ENCODE results near the gene CIBAR2.

CIBAR2 gene

GRCh38 chr16:85062323-85062722, 49.9 kb downstream of the CIBAR2 start:
- H3K9me3 ChIP-seq (ENCODE audit: insufficient read depth, low read length) = no peaks in the 10 kb centered on the region
- H3K79me2 ChIP-seq (ENCODE audit: low read length) = no peaks in the 10 kb centered on the region
- TF ChIP-seq CTCF (IDR thresholded peaks at IDR 0.05; ENCODE audit: low read depth, low read length) = no peak
- TF ChIP-seq EZH2phosphoT487 (IDR thresholded peaks at IDR 0.05; ENCODE audit: low read depth) = no peak
- peaks cover 30% of the 10 kb centered on the region for H3K27me3 ChIP-seq (ENCODE audit: low read depth, low read length)
- no peaks in the 10 kb centered on the region for H3K36me3 ChIP-seq (replicated peaks; ENCODE audit: low read depth, low read length)
- H2AFZ ChIP-seq (ENCODE audit: low read depth, low read length) = no peak overlapping the region
- no peaks in the 10 kb centered on the region for H4K20me1 ChIP-seq (ENCODE audit: insufficient read depth, low read length)
- H3K4me1 ChIP-seq (ENCODE audit: low read length) = no peaks in the 10 kb centered on the region
- no peak overlapping the region for H3K4me3 ChIP-seq (ENCODE audit: low read length)
- H3K27ac ChIP-seq (ENCODE audit: low read length) = no peak overlapping the region
- no peak overlapping the region for H3K4me2 ChIP-seq (ENCODE audit: low read length)
- no peak overlapping the region for H3K9ac ChIP-seq (ENCODE audit: low read length)

- H3K9ac ChIP-seq (ENCODE audit: low read length) = no peak overlapping the region
- no peak overlapping the region for H3K27ac ChIP-seq (ENCODE audit: low read length)
- TF ChIP-seq EZH2phosphoT487 (IDR thresholded peaks at IDR 0.05; ENCODE audit: low read depth) = no peak
- no peak for TF ChIP-seq CTCF (IDR thresholded peaks at IDR 0.05; ENCODE audit: low read depth, low read length)
- no peak overlapping the region for H2AFZ ChIP-seq (ENCODE audit: low read depth, low read length)
- no peaks in the 10 kb centered on the region for H4K20me1 ChIP-seq (ENCODE audit: insufficient read depth, low read length)
- H3K4me2 ChIP-seq (ENCODE audit: low read length) = no peak overlapping the region
- H3K4me1 ChIP-seq (ENCODE audit: low read length) = no peaks in the 10 kb centered on the region
- no peaks in the 10 kb centered on the region for H3K9me3 ChIP-seq (ENCODE audit: insufficient read depth, low read length)
- H3K36me3 ChIP-seq (replicated peaks; ENCODE audit: low read depth, low read length) = no peaks in the 10 kb centered on the region
- no peak overlapping the region for H3K4me3 ChIP-seq (ENCODE audit: low read length)
- H3K79me2 ChIP-seq (ENCODE audit: low read length) = no peaks in the 10 kb centered on the region
- H3K27me3 ChIP-seq (ENCODE audit: low read depth, low read length) = peaks cover 36% of the 10 kb centered on the region
These were observed 50.7 kb downstream of the CIBAR2 start for GRCh38 chr16:85061566-85061965.

- no peak overlapping the region for H2AFZ ChIP-seq (ENCODE audit: low read depth, low read length)
- peaks cover 9% of the 10 kb centered on the region for H3K4me1 ChIP-seq (ENCODE audit: low read length)
- no peak overlapping the region for H3K4me2 ChIP-seq (ENCODE audit: low read length)
- TF ChIP-seq CTCF (IDR thresholded peaks at IDR 0.05; ENCODE audit: low read depth, low read length) = no peak
- no peak for TF ChIP-seq EZH2phosphoT487 (IDR thresholded peaks at IDR 0.05; ENCODE audit: low read depth)
- no peak overlapping the region for H3K9ac ChIP-seq (ENCODE audit: low read length)
- no peaks in the 10 kb centered on the region for H4K20me1 ChIP-seq (ENCODE audit: insufficient read depth, low read length)
- no peaks in the 10 kb centered on the region for H3K79me2 ChIP-seq (ENCODE audit: low read length)
- no peak overlapping the region for H3K27ac ChIP-seq (ENCODE audit: low read length)
- peaks cover 35% of the 10 kb centered on the region for H3K27me3 ChIP-seq (ENCODE audit: low read depth, low read length)
- no peak overlapping the region for H3K4me3 ChIP-seq (ENCODE audit: low read length)
- no peaks in the 10 kb centered on the region for H3K9me3 ChIP-seq (ENCODE audit: insufficient read depth, low read length)
- no peaks in the 10 kb centered on the region for H3K36me3 ChIP-seq (replicated peaks; ENCODE audit: low read depth, low read length)
These were observed 53.4 kb downstream of the CIBAR2 start for GRCh38 chr16:85058909-85059308.

- no peak overlapping the region for H3K4me3 ChIP-seq (ENCODE audit: low read length)
- no peaks in the 10 kb centered on the region for H4K20me1 ChIP-seq (ENCODE audit: insufficient read depth, low read length)
- no peaks in the 10 kb centered on the region for H3K9me3 ChIP-seq (ENCODE audit: insufficient read depth, low read length)
- H3K4me2 ChIP-seq (ENCODE audit: low read length) = no peak overlapping the region
- no peak overlapping the region for H3K9ac ChIP-seq (ENCODE audit: low read length)
- peaks cover 9% of the 10 kb centered on the region for H3K4me1 ChIP-seq (ENCODE audit: low read length)
- TF ChIP-seq CTCF (IDR thresholded peaks at IDR 0.05; ENCODE audit: low read depth, low read length) = no peak
- no peak for TF ChIP-seq EZH2phosphoT487 (IDR thresholded peaks at IDR 0.05; ENCODE audit: low read depth)
- H2AFZ ChIP-seq (ENCODE audit: low read depth, low read length) = no peak overlapping the region
- H3K27me3 ChIP-seq (ENCODE audit: low read depth, low read length) = peaks cover 38% of the 10 kb centered on the region
- no peaks in the 10 kb centered on the region for H3K36me3 ChIP-seq (replicated peaks; ENCODE audit: low read depth, low read length)
- no peaks in the 10 kb centered on the region for H3K79me2 ChIP-seq (ENCODE audit: low read length)
- H3K27ac ChIP-seq (ENCODE audit: low read length) = no peak overlapping the region
These were observed 54.3 kb downstream of the CIBAR2 start for GRCh38 chr16:85057948-85058347.

Measured in OCI-LY3 (cell line).